Right lobe of liver (tissue), 6 donors: ENCODE measurements around the gene SPATS2. TPM values are rescaled to one million over a fixed set of nuclear protein-coding genes. Genes with fewer than 3 reads are reported as not detected.
A peak's percentile ranks its signal among the peaks of the same experiment; 100 is the strongest.

ENCODE experiments used
- ATAC-seq, 4 donors: fragments of 200-7000 bp; cut with Tn5 transposase; one replicate each; pipeline ENCODE4 v1.9.1; 2020; ENCODE audit warnings: mild to moderate bottlenecking in 4 of 4, moderate library complexity in 4 of 4
- DNase-seq, 3 donors: peaks; one replicate each; pipeline ENCODE4 v3.0.0-alpha.2; 2020
- H3K27ac ChIP-seq, 3 donors: fragments of 200-600 bp; one replicate each; pipeline ENCODE4 v1.8.0; 2022
- H3K27me3 ChIP-seq, 2 donors: fragments of 200-600 bp; one replicate each; pipeline ENCODE4 v1.8.0; 2022
- H3K36me3 ChIP-seq, 4 donors: fragments of 200-600 bp; sonication (generic) in 1 of 4; one replicate each; pipeline versions ENCODE4 v1.5.1 to v1.8.0; 2017 to 2022; ENCODE audit warnings: control low read depth in 1 of 4
- H3K4me1 ChIP-seq, 4 donors: fragments of 200-600 bp; sonication (generic) in 1 of 4; one replicate each; pipeline versions ENCODE4 v1.5.1 to v1.8.0; 2017 to 2022; ENCODE audit warnings: control low read depth in 1 of 4
- H3K4me3 ChIP-seq, 3 donors: fragments of 200-600 bp; one replicate each; pipeline ENCODE4 v1.8.0; 2022
- H3K9me3 ChIP-seq, 4 donors: fragments of 200-600 bp; sonication (generic) in 1 of 4; one replicate each; pipeline versions ENCODE4 v1.5.1 to v1.8.0; 2017 to 2022; ENCODE audit warnings: control low read depth in 1 of 4
- POLR2A ChIP-seq: fragments of 450-650 bp; IDR thresholded peaks from one replicate; pipeline ENCODE4 v1.6.1; 2017; ENCODE audit warnings: antibody characterized with exemption, mild to moderate bottlenecking
- WGBS: methylation state at CpG from one replicate; pipeline ENCODE4 v1.1.6; 2018; ENCODE audit warnings: low coverage, low lambda C conversion rate; ENCODE audit not compliant: insufficient coverage; ENCODE audit errors: missing lambda C conversion rate; 5-methylcytosine and 5-hydroxymethylcytosine counted together
- intact Hi-C, 2 donors: fragments of 100-400 bp; cut with DNase I; formaldehyde crosslinking; loops; one replicate each; pipeline versions ENCODE4 v1.11.2 to v1.14.1; 2022
- total RNA-seq, 6 experiments: library from RNA; depleted of rRNA in 2 of 6; stranded (reverse); fragments of >200 nt in 2 of 6; fragmentation: NEBNext Ultra II Directional in 3 of 6; extraction: Animal tissue kit (Norgen Biotek cat#: 25700) in 3 of 6; gene quantifications; one replicate each; pipeline versions ENCODE4 v1.1.0 to v1.2.4, GENCODE V29; 2016 to 2023
- TF ChIP-seq, protein P1 (sequence below), 4 donors: fragments of 200-600 bp in 3 of 4; fragments of 450-650 bp in 1 of 4; IDR thresholded peaks; one replicate each; pipeline versions ENCODE4 v1.5.1 to v1.8.0; 2016 to 2022; ENCODE audit warnings: antibody characterized with exemption in 4 of 4, mild to moderate bottlenecking in 2 of 4
- donor health status: DM: no; HTN: yes; CAD: no.
- donor health status: DM: no; HTN: no; CAD: no.
- donor health status: DM: no; HTN: no; CAD: no.
- donor health status: DM: no; HTN: yes; CAD: no.
- donor health status: DM: no; HTN: yes; CAD: no.

The SPATS2 gene
- total RNA-seq, 6 experiments from 2014 or later = 3.2 to 6.1 (median 4.4) TPM

DNA sequence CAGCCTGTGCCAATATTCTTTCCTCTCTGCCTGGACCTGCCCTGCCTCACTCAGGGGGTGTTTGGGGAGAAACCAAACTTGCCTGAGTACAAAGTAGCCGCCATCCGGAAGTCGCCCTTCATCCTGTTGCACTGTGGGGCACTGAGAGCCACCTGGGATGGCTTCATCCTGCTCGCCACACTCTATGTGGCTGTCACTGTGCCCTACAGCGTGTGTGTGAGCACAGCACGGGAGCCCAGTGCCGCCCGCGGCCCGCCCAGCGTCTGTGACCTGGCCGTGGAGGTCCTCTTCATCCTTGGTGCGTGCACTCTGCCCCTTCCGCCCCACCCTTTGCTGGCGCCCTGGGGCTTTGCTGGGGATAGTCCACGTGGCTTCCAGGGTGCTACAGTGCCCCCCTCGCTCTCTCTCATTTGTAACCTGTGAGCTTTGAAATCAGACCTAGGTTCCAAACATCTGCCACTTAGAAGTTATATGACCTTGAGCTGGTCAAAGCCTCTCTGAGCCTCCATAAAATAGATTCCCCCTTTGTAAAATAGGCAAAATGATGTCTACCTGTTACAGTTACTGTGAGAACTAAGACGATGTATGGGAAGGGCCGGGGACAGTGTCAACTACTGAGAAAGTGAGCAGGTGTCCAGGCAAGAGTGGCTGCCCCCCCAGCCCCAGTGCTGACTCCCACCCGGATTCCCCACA, 176.1 kb downstream of the SPATS2 start:
- Histone ChIP-seq H3K4me3 (no peak overlapping the region), H3K27ac (no peak overlapping the region), H3K27me3 (peaks cover 0 to 5% of the 10 kb centered on the region in 2 donors), H3K36me3 (no peaks in the 10 kb centered on the region), H3K4me1 (peaks cover 0 to 4% (median 0%) of the 10 kb centered on the region in 4 donors), H3K9me3 (no peaks in the 10 kb centered on the region)
- ATAC-seq = no peak
- TF ChIP-seq, protein P1, sequence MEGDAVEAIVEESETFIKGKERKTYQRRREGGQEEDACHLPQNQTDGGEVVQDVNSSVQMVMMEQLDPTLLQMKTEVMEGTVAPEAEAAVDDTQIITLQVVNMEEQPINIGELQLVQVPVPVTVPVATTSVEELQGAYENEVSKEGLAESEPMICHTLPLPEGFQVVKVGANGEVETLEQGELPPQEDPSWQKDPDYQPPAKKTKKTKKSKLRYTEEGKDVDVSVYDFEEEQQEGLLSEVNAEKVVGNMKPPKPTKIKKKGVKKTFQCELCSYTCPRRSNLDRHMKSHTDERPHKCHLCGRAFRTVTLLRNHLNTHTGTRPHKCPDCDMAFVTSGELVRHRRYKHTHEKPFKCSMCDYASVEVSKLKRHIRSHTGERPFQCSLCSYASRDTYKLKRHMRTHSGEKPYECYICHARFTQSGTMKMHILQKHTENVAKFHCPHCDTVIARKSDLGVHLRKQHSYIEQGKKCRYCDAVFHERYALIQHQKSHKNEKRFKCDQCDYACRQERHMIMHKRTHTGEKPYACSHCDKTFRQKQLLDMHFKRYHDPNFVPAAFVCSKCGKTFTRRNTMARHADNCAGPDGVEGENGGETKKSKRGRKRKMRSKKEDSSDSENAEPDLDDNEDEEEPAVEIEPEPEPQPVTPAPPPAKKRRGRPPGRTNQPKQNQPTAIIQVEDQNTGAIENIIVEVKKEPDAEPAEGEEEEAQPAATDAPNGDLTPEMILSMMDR (IDR thresholded peaks at IDR 0.05) = no peak
- TF ChIP-seq POLR2A = no peak
- intact Hi-C loops = no loop called here
- DNase-seq = peak in 1 of 3 donors; percentile 33
- WGBS = 74% methylated on average over 8 of the region's 20 CpGs

DNA sequence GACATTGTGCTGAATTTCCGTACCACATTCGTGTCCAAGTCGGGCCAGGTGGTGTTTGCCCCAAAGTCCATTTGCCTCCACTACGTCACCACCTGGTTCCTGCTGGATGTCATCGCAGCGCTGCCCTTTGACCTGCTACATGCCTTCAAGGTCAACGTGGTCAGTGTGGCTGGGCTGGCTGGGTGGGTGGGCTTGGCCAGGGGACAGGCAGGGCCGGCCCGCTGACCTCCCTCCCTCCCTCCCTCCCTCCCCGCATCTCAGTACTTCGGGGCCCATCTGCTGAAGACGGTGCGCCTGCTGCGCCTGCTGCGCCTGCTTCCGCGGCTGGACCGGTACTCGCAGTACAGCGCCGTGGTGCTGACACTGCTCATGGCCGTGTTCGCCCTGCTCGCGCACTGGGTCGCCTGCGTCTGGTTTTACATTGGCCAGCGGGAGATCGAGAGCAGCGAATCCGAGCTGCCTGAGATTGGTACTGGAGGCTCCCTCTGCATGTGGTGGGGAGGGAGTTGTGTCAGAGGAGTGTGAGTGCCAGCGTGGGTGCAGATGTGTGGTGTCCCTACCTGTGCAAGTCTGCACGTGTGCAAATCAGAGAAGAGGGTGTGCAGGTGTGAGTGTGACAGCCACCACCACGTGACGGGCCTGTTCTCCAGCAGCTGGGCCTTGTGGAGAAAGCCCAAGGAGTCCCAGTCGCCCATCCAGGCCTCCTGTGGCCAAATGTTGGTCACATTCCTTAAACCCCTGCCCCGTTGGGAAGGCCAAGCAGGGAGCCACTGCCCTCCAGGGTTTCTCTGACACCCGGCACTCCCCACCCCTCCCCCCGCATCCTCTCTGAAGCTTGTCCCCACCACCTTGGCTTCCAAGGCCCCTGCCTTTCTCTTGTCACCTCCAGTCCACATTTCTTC, 176.9 kb downstream of the SPATS2 start:
- intact Hi-C loops = no loop called here
- 35% methylated on average over 4 of the region's 39 CpGs for WGBS
- H3K4me3 ChIP-seq = no peak overlapping the region
- H3K27ac ChIP-seq = no peak overlapping the region
- peak in 1 of 3 donors; percentile 25 for DNase-seq
- H3K9me3 ChIP-seq = no peaks in the 10 kb centered on the region
- H3K4me1 ChIP-seq = no peaks in the 10 kb centered on the region
- no peak for ATAC-seq
- no peaks in the 10 kb centered on the region for H3K36me3 ChIP-seq
- H3K27me3 ChIP-seq = no peaks in the 10 kb centered on the region
- TF ChIP-seq POLR2A = no peak
- TF ChIP-seq, protein P1 (IDR thresholded peaks at IDR 0.05) = no peak

DNA sequence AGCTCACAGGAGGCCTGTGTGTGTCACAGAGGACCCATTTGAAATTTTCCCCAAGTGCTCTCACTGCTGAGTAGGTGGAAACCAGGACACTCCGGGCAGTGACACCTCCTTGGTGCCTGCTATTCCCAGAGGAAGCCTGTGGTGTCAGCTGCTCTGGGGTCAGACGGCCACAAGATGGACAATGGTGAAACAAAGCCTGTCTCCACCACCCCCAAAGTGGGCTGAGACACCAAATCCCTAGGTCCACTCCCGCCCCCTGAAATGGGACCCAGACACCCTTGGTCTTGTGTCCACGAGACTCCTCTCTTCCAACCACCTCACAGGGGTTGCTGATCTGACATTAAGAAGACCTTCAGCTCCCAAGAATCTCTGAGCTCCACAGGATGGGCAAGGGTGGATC, 178.6 kb downstream of the SPATS2 start:
- ATAC-seq (no peak), DNase-seq (no peak)
- Histone ChIP-seq H3K4me3 (no peak overlapping the region), H3K4me1 (peaks cover 0 to 4% (median 0%) of the 10 kb centered on the region in 4 donors), H3K27ac (no peak overlapping the region), H3K9me3 (no peaks in the 10 kb centered on the region), H3K27me3 (no peaks in the 10 kb centered on the region), H3K36me3 (no peaks in the 10 kb centered on the region)
- TF ChIP-seq POLR2A = no peak
- WGBS = no CpG with 5 or more reads among the region's 4 CpGs
- intact Hi-C loops = no loop called here

DNA sequence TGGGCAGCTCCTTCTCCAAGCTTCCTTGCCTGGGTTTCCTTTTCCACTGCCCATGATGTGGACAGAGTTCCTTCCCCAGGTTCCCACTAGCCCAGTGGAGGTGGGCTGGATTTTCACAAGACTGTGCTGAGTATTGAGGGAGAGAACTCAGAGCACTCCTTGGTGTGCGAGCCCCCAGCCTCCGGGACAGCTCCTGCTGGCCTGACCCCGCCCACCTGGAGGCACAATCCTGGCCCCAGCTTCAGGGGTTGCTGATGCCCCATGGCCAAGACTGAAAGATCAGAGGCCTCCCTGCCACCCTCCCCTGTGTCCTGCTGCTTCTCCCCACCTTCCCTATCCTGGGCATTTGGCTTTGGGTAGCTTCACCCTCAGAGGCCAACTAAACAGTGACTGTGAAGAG, 179.2 kb downstream of the SPATS2 start:
- Histone ChIP-seq H3K9me3 (no peaks in the 10 kb centered on the region), H3K4me1 (peaks cover 0 to 10% (median 0%) of the 10 kb centered on the region in 4 donors), H3K27me3 (no peaks in the 10 kb centered on the region), H3K27ac (no peak overlapping the region), H3K4me3 (no peak overlapping the region), H3K36me3 (no peaks in the 10 kb centered on the region)
- intact Hi-C loops = no loop called here
- TF ChIP-seq POLR2A = no peak
- TF ChIP-seq, protein P1 (IDR thresholded peaks at IDR 0.05) = no peak
- ATAC-seq (no peak), DNase-seq (no peak)
- no CpG with 5 or more reads among the region's 3 CpGs for WGBS
